PC-3 (cell line): ENCODE data around the gene FGGY.

ENCODE experiments used
- EZH2 ChIP-seq: fragments of 300-600 bp; sonication (generic); IDR thresholded peaks from one replicate; pipeline ENCODE4 v1.6.1; 2017; ENCODE audit warnings: antibody characterized with exemption, mild to moderate bottlenecking, low read length; ENCODE audit not compliant: unreplicated experiment
- EZH2phosphoT487 ChIP-seq: fragments of 300-600 bp; sonication (generic); IDR thresholded peaks from 2 replicates; pipeline ENCODE4 v1.6.1; 2018; ENCODE audit warnings: mild to moderate bottlenecking, antibody characterized with exemption, low read length, borderline replicate concordance
- TF ChIP-seq, protein P1 (sequence below): fragments of 300-600 bp; sonication (generic); conservative IDR thresholded peaks from 2 replicates; pipeline ENCODE4 v1.5.1; 2017; ENCODE audit warnings: antibody characterized with exemption, low read depth, mild to moderate bottlenecking, low read length

DNA sequence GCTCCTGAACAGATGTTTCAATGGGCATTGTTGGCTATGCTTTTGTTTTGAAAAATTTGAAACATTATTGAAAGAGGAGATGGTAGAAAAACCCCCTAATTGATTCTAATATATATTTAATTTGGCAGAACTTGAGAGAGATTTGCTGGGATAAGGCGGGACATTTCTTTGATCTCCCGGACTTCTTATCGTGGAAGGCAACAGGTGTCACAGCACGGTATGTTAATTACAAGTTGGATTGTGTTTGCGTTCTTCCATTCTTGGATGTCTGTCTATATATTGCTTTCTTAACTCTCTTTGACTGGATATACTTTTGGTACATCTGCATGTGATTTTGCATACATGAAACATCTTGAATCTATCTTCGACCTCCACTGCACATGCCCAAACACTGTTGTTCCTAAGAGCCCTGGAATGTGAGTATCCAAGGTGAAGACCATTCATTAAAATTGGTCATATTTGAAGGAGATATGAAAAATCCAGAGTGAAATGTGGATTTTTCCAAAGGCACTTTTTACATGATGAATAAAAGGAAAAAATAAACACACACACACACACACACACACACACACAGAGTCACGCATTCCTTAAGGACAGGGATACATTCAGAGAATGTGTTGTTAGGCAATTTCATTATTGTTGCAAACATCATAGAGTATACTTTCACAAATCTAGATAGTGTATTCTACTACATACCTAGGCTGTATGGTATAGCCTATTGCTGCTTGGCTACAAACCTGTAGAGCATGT lies 81.9 kb downstream of the FGGY start:
- TF ChIP-seq, protein P1, sequence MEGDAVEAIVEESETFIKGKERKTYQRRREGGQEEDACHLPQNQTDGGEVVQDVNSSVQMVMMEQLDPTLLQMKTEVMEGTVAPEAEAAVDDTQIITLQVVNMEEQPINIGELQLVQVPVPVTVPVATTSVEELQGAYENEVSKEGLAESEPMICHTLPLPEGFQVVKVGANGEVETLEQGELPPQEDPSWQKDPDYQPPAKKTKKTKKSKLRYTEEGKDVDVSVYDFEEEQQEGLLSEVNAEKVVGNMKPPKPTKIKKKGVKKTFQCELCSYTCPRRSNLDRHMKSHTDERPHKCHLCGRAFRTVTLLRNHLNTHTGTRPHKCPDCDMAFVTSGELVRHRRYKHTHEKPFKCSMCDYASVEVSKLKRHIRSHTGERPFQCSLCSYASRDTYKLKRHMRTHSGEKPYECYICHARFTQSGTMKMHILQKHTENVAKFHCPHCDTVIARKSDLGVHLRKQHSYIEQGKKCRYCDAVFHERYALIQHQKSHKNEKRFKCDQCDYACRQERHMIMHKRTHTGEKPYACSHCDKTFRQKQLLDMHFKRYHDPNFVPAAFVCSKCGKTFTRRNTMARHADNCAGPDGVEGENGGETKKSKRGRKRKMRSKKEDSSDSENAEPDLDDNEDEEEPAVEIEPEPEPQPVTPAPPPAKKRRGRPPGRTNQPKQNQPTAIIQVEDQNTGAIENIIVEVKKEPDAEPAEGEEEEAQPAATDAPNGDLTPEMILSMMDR: no peak
- TF ChIP-seq EZH2: no peak
- no peak for TF ChIP-seq EZH2phosphoT487
